HG02884 (cell line): Measurements from ENCODE around the gene KCNS3.

Source experiments
- ATAC-seq: cut with Tn5 transposase; IDR thresholded peaks from one replicate; pipeline ENCODE4 v1.9.1; 2021; ENCODE audit warnings: mild to moderate bottlenecking, moderate library complexity; ENCODE audit not compliant: unreplicated experiment

KCNS3 gene

DNA sequence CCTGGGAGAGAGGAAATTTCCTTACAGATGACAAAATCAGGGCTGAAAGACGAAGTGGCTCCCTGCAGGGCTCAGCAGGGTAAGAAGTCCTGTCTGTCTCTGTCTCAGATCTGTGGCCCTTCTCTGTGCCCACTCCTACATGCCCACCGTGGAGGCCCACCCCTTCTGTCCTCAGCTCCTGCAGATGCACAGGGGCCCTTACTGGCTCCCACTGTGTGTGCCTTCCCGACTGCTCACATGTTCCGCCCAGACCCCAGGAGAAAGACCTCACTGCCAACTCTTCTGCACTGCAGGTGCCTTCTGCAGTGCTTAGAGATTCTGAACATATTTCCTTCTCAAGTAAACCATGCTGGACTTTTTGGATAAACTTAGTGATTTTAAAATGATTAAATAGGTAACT, 1.9 kb upstream of the KCNS3 start:
- ATAC-seq, result no peak

DNA sequence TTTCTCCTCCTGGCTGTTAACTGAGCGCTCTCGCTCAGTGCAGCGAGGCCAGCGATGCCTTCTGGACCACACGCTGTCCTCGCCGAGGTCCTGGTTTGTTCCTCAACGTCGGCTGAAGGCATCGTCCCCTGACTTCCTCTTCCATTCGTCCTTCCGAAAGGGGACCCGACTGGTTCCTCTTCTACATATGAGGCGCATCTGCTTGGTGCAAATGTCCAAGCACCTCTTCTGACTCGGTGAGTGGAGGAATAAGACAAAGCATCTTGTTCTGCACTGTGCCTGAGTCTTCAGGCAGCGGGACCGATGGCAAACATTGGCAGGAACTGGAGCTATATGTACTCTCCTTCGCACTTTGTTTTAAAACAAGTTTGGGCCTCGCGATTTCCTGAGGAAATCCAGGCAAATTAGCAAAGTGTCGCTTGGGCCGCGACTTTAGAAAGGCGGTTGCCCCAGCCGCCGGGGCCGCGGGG, 621 bp upstream of the KCNS3 start:
- ATAC-seq, result peak; percentile 25

DNA sequence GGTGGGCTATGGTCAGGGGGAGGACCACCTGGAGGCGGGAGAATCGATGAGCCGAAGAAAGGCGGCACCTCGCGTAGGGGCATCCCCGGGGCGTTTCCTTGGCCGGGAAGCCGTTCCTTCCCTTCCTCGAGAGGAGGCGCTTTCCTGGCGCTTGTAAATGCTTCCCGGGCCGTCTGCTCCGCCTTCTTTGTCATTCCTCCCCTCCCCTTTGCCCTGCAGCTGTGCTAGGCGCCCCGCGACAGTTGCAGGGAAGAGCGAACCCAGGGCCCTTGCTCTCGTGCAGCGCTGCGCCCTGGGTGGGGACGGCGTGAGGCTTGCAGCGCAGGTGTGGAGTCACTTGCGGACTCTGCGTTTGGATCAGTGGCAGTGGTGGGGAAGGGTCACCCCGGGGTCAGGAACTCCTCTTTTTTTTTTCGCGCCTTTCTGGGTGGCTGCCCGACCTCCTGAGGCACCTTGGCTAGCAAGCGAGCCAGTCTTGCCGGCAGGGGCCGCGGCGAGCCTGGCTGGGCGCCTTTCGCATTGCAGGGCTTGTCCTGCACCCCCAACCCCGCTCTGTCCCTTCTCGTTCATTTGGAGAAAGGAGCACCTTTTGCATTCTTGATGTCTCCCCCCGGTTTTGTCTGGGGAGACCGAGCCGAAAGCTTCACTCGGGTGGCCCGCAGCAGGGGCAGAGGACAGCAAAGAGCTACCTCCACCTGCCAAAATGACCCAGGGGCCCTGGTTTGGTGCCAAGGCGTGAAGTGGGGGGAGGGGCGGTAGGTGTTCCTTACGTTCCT, 858 bp downstream of the KCNS3 start:
- no peak for ATAC-seq

DNA sequence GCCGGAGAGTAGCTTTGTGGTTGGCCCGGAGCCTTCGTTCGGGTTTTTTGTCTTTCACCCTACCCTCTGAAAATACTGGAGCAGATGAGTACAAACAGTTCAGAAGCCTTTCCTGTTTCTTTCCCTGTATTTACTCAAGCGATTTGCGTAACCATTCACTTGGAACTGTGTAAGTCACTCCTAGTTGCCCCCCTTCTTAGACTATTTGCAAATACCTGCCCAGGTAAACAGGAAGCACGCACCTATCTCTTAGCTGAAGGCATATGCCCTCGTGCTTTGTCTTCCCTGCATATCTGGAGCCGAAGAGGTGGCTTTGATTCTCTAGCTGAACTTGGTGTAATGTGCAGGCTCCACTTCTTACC, 1.4 kb downstream of the KCNS3 start:
- no peak for ATAC-seq

DNA sequence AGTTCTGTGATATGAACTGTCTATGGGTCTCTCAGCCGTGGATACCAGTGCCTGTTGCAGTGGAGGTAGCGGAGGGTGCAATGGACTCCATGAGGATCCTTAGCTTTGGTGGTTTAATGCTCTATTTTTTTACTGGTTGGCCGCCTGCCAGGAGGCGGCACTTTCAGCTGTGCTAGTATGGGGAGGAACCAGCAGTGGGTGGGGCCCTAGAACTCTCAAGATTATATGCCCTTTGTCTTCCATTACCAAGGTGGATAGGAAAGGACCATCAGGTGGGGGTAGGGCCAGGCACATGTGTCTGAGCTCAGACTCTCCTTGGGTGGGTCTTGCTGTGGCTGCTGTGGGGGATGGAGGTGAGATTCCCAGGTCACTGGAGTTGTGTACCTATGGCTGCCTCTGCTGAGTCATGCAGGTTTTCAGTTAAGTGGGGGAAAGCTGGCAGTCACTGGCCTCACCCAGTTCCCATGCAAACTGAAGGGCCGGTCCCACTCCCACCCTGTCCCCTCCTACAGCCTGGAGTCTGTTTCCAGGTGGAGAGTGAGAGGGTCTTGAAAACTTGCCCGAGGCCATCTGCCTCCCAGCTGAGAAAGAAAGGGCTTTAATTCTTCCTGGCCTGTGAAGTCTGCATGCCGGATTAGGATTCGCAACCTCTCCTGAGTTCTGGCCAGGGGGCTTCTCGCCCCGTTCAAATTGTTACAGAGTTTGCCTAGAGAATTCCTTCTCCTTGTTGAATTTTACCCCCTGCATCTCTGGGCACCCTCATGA, 14.5 kb downstream of the KCNS3 start:
- ATAC-seq, result no peak

DNA sequence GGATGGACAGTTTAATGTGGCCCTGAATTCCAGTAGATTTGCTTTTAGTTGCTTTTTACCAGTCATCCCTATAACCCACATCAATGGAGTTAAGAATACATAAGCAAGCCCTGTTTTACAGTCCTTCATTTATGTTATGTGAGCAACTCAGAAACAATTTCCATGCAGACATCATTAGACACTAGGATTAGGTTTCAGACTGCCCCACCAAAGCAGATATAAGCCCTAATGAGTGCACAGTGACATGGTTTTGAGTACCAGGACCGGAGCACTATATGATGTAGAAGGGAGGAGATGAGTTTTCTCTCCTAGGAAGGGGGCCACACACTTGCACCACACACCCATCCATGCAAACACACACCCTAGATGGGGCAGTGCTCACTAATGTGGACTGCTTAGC, 15.5 kb downstream of the KCNS3 start:
- no peak for ATAC-seq

DNA sequence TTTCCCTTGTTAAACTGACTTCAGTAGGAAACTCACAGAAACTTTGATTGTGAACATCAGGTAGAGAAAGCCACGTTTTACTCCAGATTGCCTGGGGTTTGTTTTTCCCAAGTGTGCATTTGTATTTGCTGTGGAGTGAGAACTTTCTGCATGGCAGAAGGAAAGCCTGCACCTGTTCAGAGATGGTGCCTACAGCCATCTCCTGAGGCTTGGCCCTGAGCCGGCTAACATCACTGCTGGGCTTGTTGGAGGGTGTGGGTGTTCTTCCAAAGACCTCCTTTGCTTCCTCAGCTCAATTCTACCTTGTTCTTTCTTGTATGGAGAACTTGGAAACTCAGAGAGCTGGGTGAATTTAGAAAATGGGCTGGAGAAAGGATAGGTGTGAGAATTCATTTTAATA, 16.1 kb downstream of the KCNS3 start:
- no peak for ATAC-seq

DNA sequence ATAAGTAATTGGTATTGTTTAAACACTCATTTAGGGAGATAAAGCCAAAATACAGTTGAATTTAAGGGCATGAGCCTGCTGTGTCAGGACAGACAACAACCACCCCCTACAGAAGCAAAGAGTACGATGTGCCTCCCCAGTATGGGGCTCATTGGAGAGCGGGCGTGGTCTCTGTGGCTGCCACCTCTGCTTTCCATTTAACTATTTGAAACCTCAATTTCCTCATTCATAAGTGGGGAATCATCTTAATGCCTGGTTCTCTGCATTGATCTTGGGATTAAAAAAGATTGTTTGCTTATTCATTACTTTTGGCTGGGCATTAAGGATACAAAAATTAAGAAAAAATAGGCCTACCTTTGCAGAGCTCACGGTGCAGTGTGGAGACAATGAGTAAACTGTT, 21.4 kb downstream of the KCNS3 start:
- ATAC-seq, result no peak

DNA sequence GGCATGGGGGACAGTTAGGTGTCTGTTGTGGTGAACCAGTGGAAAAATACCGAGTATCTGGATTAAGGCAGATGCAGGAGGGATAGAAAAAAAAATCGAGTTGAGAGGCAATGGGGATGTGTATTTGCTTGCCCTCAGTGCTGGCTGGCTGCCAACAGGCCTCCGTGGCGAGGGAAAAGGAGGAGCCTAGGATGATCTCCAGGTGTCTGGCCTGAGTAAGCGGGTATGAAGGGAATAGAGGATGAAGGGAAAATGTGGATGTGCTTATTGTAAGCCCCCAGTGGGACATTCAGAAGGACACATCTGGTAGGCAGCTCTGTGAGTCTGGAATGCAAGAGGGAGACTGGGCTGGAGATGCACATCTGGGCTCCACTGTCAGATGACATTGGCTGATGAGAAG, 22.8 kb downstream of the KCNS3 start:
- no peak for ATAC-seq

DNA sequence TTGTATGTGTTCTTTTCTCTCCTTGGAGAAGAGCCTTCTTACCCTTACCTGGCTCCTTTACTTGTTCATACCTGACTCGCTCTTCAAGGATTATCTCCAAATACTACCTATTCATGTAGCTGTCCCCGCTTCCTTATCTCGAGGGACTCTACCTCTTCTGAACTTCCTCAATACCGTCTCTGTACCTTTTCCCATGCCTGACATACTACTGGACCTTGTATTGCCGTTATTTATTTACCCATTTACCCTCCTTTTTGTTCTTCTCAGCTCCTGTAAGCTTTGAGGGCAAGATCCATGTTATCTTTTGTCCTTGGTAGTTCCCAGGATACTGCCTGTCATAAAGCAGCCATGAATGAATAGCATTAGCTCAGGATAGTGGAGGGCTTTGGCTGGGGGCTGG, 32.5 kb downstream of the KCNS3 start:
- no peak for ATAC-seq

DNA sequence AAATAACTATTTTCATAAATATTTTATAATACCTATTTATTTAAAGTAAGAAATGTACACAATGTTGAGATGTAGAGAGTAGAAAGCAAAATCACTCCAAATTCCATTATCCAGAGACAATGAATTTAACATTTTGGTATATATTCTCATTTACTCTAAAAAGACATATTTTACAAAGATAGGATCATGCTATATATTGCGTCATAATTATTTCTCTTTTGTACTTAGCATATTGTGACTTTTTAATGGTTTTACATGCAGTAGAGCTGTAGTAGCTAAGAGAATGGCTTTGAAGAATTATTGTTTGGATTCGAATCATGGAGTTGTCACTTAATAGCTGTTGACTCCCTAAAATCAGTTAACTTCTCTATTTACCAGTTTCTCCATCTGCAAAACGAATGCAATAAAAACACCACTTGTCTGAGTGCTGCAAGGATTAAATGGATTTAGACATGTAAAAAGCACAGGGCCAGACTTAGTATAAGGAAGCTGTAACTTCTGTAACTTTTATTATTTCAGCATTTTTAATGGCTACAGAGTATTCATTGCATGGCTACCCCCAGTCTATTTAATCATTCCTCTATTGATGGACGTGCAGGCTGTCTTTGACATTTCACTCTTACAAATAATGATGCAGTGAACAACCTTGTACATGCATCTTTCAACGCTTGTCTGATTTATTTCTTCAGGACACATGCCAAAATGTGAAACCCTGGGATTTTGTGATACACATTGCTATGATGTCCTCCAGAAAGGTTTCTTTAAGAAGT, 33.2 kb downstream of the KCNS3 start:
- peak; percentile 16 for ATAC-seq

DNA sequence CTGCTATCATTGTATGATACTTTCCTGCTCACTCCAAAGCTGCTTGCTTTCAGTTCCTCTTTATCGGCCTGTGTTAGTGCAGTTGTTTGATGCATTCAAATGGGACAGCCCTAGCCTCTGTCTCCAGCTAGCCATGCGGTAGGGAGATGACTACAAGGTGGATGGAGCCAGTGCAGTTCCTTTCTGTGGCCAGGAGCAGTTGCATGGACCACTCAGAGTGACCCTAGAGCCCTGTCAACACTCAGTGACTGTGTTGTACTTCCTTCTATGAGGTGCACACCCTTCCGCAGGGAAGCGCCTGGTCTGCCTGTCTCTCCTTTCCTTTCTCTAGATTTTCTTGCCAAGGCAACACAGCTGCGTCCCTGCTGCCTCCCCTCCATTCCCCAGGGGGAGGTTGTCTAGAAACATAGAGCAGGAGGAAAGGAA, 33.8 kb downstream of the KCNS3 start:
- peak; percentile 98 for ATAC-seq

DNA sequence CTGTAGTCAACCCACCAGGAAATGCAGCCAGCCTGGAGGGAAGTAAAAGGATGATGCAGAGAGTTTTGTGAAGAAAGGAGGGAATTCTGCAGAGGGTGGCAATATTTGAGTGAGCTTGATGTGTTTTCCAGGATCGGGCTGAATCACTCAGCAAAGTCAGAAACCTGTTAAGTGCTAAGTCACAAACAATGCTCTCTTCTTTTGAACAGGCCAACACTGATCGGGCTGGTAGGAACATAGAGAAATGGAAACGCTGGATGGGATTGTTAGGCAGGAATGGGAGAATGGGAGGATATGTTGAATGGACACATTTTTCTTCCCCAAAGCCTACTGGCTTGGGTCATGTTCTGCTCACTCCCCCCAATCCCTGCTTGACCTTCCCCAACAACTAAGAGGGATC, 36.6 kb downstream of the KCNS3 start:
- ATAC-seq, result no peak

DNA sequence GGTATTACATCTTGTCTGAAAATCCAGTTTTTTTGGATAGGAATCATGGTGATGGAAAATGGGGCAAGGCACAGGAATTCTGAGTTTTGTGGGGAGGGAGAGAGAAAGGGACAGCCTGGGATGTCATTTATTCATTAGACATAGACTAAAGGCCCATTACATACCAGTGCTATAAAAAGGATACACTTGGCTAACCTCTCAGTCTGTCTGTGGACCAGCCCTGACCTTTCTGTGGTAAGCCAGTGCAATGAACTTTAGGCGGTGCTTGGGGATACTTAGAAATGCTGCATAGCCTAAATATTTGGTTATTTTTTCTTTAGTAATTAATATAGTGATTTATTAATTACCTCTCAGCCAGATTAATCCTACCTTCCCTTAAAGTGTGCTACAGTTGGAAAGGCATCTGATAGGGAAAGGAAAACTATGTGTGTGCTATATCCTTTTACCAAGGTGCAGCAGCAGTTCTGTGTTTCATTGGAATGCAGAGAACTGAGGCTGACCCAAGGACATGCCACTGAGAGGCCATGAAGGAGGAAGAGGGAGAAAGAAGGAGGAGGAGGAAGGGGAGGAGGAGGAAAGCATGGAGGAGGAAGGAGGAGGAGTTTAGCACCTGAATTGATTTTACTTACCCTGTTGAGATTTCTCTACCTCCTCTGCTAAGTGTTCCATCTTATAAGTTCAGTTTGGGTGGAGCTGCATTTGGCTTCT, 37.5 kb downstream of the KCNS3 start:
- ATAC-seq, result no peak

DNA sequence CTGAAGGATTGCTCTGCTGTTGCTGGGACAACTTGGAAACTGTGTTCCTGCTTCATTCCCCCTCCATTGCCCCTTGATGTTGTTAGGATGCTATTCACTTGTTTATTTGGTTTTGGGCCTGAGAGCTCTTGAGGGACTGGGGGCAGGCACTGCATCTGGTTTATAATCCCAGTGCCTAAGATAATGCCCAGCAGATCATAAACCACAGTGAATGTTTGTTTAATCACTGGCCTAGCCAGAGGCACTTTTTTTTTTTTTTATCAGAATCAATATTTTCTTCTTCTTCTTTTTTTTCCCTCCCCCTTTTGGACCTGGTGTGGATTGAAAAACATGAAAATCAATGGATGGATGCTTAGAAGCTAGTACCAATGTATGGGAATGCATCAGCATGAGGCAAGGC, 38.1 kb downstream of the KCNS3 start:
- ATAC-seq, result no peak

DNA sequence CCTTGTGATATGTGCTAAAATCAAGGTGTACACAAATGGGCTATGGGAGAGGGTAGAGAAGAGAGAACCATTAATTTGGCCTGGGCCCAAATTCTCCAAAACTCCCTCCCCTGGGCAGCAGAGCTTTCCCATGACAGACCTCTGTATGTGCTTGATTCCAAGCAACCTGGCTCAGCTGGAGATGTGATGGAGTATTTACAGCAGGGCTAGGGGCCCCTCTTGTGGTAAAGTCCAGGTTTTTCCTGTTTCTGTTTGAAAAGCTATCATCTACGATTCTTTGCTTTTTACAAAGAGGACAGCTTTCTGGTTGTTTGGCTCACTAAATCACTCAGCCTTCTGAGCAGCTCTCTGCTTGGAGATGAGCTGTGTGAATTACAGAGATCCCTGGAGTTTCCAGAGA, 40.3 kb downstream of the KCNS3 start:
- ATAC-seq, result no peak

DNA sequence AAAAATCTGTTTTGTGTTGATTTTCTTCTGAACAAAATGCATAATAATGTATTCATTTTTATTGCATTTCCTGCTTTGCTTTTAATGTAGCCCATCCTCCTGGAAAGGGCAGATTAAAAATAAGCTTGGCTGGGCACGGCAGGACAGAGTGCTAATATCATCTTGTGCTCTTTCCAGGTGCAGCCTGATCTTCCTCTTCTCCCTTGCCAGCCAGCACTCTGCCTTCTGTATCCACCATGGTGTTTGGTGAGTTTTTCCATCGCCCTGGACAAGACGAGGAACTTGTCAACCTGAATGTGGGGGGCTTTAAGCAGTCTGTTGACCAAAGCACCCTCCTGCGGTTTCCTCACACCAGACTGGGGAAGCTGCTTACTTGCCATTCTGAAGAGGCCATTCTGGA, 52.3 kb downstream of the KCNS3 start:
- no peak for ATAC-seq

DNA sequence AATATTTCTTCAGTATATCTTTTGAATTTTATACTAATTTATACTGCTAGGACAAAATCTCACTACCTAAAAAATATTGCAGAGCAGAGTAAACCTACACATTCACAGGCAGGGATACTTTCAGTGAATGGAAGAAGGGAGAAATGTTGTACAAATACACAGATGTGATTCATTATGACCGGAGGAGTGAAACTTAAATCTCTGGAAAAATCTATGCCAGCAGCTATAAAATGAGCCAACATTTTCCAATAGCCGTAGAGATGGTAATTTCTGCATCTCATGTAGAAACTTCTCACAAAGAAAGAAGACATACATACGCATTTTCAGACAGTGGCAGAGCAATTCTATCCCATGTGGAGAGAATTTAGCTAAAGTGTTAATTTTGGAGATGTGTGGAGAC, 54.8 kb downstream of the KCNS3 start:
- ATAC-seq, result no peak

DNA sequence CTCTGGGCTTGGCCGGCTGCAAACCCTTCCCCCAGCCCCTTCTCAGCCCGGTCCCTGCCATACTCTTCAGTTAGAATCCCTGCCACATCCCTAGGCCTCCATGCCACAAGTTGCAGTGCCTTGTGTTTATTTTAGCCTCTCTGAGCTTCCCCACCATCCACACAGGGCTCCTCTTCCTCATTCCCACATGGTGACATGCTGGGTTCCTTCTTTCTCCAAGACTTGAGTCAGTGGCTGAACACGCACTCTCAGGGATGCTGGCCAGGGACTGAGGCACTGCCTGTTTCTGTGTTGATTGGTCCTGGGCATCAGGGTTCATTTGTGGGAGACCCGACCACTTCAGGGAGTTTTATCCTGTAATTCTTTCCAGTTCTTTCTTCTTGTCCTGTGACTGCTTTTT, 56.3 kb downstream of the KCNS3 start:
- ATAC-seq, result no peak

DNA sequence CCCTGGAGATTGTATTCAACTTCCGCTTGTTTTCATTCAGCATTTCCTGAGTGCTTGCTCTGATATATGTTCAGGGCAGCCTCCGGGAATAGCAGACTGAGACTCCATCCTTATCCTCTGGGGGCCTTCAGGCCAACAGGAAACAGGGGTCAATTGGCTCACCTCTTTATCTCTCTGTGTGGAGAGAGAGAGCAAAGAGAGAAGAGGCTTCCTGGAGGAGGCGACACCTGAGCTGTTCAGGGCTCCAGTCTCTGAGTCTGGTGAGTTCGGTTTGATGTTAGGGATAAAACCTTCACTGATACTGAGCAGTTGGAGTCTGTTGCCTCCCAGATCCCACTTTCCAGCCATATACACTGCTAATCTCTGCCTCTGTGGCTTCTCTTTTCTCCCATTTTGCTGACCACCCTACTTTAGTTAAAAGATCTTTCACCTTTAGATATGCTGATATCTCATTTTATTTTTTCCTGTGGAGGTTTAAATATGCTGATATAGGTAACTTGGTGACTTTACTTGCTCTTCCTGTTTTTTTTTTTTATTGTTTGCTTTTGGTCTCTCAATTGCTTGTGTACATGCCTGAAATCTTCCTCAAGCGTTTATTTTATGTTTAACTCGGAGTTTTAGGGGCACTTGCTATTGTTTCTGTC, 56.9 kb downstream of the KCNS3 start:
- ATAC-seq, result no peak

DNA sequence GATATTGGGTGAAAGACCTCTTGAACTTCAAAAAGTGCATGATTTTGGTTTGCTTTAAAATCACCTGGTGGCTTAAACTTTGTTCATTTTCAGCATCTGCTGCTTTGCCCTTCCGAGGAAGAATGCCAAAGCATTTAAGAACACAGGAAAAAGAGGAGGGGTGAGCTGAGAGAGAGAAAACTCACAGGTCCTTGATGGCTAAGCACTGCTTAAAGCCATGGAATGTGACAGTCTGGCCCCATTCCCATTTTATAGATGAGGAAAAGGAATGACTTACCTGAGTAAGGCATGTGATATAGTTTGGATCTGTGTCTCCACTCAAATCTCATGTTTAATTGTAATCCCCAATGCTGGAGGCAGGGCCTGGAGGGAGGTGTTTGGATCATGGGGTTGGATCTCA, 58.1 kb downstream of the KCNS3 start:
- ATAC-seq, result no peak
